PC-9 (cell line): ENCODE results near the gene CDK13.

Experiments
- CTCF ChIP-seq: fragments of 200-600 bp; sonication (generic); conservative IDR thresholded peaks from 2 replicates; pipeline ENCODE4 v1.6.1; 2017; ENCODE audit warnings: mixed run types, antibody characterized with exemption, mild to moderate bottlenecking, moderate library complexity
- EZH2 ChIP-seq: fragments of 200-600 bp; sonication (generic); IDR thresholded peaks from 2 replicates; pipeline ENCODE4 v1.8.0; 2017; ENCODE audit warnings: antibody characterized with exemption, low read depth

DNA sequence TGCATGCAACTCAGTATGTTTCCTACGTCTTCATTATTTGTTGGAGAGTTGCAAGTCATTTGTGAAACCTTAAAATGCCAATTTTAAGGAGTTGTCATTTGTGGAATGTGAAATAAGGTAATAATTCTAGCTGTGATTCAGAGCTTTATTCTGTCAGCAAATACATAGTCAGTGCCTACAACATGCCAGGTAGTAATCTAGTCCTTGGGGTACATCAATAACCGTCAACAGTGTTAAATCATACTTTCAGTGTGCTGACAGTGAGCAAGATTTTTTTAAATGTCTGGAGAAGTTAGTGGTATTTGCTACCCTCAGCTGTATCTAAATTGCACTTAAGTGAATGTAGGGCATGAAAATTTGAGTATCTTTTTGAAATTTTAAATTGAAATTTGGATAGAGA is 147.7 kb downstream of the CDK13 start:
- TF ChIP-seq CTCF (no peak), EZH2 (no peak)
